Measurements from ENCODE around the gene CHRNG.

The CHRNG gene

GRCh38 chr2:232539298-232540231 is at the start of gene CHRNG:
Gene CHRNG (plus strand): TSS chr2:232539692. CDS start chr2:232539748, 56 bp downstream.
- DNase-seq: no peak

- DNase-seq: no peak
Observed at GRCh38 chr2:232490221-232491138, 49.0 kb upstream of the CHRNG start.

- no peak for DNase-seq
Observed at GRCh38 chr2:232491139-232491780, 48.2 kb upstream of the CHRNG start.

GRCh38 chr2:232492236-232492848 is 47.1 kb upstream of the CHRNG start:
- no peak for DNase-seq

- DNase-seq: no peak
Observed at GRCh38 chr2:232492963-232493700, 46.4 kb upstream of the CHRNG start.

- DNase-seq: no peak
Observed at GRCh38 chr2:232493701-232494474, 45.6 kb upstream of the CHRNG start.

- no peak for DNase-seq
Observed at GRCh38 chr2:232494542-232494941, 45.0 kb upstream of the CHRNG start.

- DNase-seq: no peak
Observed at GRCh38 chr2:232495292-232495691, 44.2 kb upstream of the CHRNG start.

- DNase-seq: no peak
Observed at GRCh38 chr2:232496501-232497270, 42.8 kb upstream of the CHRNG start.

- DNase-seq: no peak
Observed at GRCh38 chr2:232497348-232497747, 42.1 kb upstream of the CHRNG start.

GRCh38 chr2:232498452-232498851 is 41.0 kb upstream of the CHRNG start:
- no peak for DNase-seq

GRCh38 chr2:232501331-232501771 is 38.1 kb upstream of the CHRNG start:
- no peak for DNase-seq

- no peak for DNase-seq
Observed at GRCh38 chr2:232501794-232502390, 37.6 kb upstream of the CHRNG start.

- no peak for DNase-seq
Observed at GRCh38 chr2:232502511-232502910, 37.0 kb upstream of the CHRNG start.

GRCh38 chr2:232502911-232503808 is 36.3 kb upstream of the CHRNG start:
- no peak for DNase-seq

- no peak for DNase-seq
Observed at GRCh38 chr2:232503809-232504323, 35.6 kb upstream of the CHRNG start.

GRCh38 chr2:232504438-232504837 is 35.1 kb upstream of the CHRNG start:
- DNase-seq: no peak

- DNase-seq: no peak
Observed at GRCh38 chr2:232505856-232506255, 33.6 kb upstream of the CHRNG start.
